Progenitor cell of endocrine pancreas (in vitro differentiated cells): ENCODE data around the gene KNDC1. TPM values are rescaled to one million over a fixed set of nuclear protein-coding genes. Genes with fewer than 3 reads are reported as not detected.

Experiments used
- DNase-seq: peaks from one replicate; pipeline ENCODE4 v3.0.0; 2021; ENCODE audit warnings: low spot score; ENCODE audit not compliant: unreplicated experiment
- H3K27ac Mint-ChIP-seq: 2 replicates; pipeline ENCODE4 v1.8.0; 2021; ENCODE audit warnings: mild to moderate bottlenecking, moderate library complexity, mixed read lengths
- H3K27me3 Mint-ChIP-seq: 2 replicates; pipeline ENCODE4 v1.8.0; 2021; ENCODE audit warnings: mixed read lengths
- H3K36me3 Mint-ChIP-seq: 2 replicates; pipeline ENCODE4 v1.8.0; 2022; ENCODE audit warnings: mixed read lengths; ENCODE audit not compliant: insufficient read depth
- H3K4me1 Mint-ChIP-seq: 2 replicates; pipeline ENCODE4 v1.8.0; 2021; ENCODE audit warnings: low read depth, mixed read lengths
- H3K4me3 Mint-ChIP-seq: 2 replicates; pipeline ENCODE4 v1.8.0; 2021; ENCODE audit warnings: low read depth, mild to moderate bottlenecking, moderate library complexity, mixed read lengths
- H3K9me3 Mint-ChIP-seq: 2 replicates; pipeline ENCODE4 v1.8.0; 2021; ENCODE audit warnings: low read depth, mixed read lengths
- CTCF ChIP-seq: fragments of 200-600 bp; sonication (generic); IDR thresholded peaks from one replicate; pipeline ENCODE4 v1.5.0; 2021; ENCODE audit warnings: antibody characterized with exemption, mild to moderate bottlenecking; ENCODE audit not compliant: unreplicated experiment
- total RNA-seq: library from RNA; stranded (reverse); gene quantifications from 2 replicates; pipeline ENCODE4 v1.2.1, GENCODE V29; 2021

Gene KNDC1
- total RNA-seq, 1 donor from 2014 or later: 14.2 TPM

GRCh38 chr10:133154411-133154810 lies 5.6 kb upstream of the KNDC1 start:
- no peaks in the 10 kb centered on the region for H3K36me3 Mint-ChIP-seq
- H3K4me3 Mint-ChIP-seq: no peak overlapping the region
- no peak for TF ChIP-seq CTCF
- no peak for DNase-seq
- H3K4me1 Mint-ChIP-seq: peaks cover 5% of the 10 kb centered on the region
- H3K9me3 Mint-ChIP-seq: peaks cover 5% of the 10 kb centered on the region
- peaks cover 45% of the 10 kb centered on the region for H3K27me3 Mint-ChIP-seq
- H3K27ac Mint-ChIP-seq: no peak overlapping the region

- no peak for TF ChIP-seq CTCF
- Mint-ChIP-seq H3K27me3 (peaks cover 40% of the 10 kb centered on the region), H3K4me3 (no peak overlapping the region), H3K36me3 (no peaks in the 10 kb centered on the region), H3K27ac (no peak overlapping the region), H3K9me3 (no peaks in the 10 kb centered on the region), H3K4me1 (peaks cover 5% of the 10 kb centered on the region)
- no peak for DNase-seq
These were observed 4.8 kb upstream of the KNDC1 start for GRCh38 chr10:133154996-133155778.

DNA sequence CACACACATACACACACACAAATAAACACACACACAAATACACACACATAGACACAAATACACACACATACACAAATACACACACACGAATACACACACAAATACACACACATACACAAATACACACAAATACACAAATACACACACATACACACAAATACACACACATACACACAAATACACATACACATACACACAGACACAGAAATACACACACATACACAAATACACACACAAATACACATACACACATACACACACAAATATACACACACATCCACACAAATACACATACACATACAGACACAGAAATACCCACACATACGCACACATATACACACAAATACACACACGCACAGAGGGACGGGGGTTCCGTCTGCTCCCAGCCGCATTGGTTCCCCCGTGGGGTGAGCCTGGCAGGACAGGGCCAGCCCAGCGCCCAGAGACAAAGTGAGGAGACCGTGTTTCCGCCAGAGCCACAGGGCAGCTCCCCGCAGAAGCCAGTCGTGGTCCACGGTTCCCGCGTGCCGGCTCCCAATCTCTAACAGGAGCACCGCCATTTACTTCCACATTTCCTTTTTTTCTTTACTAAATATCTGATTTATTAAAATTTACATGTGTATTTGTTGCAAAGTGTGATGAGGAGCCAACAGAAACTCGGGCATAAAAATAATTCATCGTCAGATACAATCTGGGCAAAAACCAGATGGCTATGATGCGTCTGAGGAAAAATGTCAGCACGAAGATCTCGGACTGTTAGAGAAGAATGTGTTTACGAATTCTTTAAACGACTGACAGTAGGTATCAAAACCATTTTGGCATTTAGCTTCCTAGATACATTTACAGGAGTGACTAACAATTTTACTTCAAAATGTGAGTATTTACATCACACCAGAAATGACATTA lies 3.1 kb upstream of the KNDC1 start:
- Mint-ChIP-seq H3K4me1 (peaks cover 1% of the 10 kb centered on the region), H3K4me3 (no peak overlapping the region), H3K9me3 (no peaks in the 10 kb centered on the region), H3K36me3 (no peaks in the 10 kb centered on the region), H3K27me3 (peaks cover 28% of the 10 kb centered on the region), H3K27ac (no peak overlapping the region)
- no peak for DNase-seq
- TF ChIP-seq CTCF: no peak

DNA sequence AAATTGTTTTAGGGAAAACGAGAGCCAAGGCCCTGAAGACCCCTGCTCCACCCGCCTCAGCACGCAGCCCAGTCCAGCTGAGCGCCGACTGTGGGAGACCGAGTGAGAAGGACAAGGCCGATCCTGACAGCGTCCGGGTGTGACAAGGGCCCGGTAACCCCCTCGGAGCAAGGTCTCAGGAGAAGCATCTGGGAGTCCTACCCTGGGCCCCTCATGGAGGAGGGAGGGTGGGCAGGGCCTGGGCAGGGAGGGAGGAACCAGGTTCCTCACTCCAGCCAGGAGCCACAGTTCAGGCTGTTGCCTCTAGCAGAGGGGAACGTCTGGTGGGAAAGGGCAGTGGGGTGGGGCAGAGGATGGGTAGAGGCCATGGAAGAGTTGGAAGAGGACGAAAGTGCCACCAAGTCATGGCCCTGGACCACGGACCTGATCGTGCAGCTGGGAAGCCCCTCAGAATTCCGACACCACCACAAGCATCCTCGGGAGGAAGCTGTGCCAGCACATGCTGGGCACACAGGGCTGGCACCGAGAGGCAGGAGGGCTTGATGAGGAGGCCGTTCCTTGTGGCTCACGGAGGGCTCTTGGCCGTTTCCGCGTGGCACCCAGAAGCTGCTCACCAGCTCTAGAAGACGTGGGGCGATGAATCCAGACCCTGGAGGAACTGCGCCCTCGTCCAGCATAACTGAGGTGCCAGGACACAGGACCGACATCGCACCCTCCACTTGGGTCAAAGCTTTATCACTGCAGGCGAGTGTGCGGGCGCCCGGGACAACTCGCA lies 2.2 kb upstream of the KNDC1 start:
- no peak for DNase-seq
- Mint-ChIP-seq H3K27ac (no peak overlapping the region), H3K4me1 (peaks cover 1% of the 10 kb centered on the region), H3K4me3 (peak overlapping the region; percentile 37), H3K9me3 (no peaks in the 10 kb centered on the region), H3K27me3 (peaks cover 29% of the 10 kb centered on the region), H3K36me3 (peaks cover 2% of the 10 kb centered on the region)
- no peak for TF ChIP-seq CTCF

GRCh38 chr10:133158437-133158755 lies 1.6 kb upstream of the KNDC1 start:
- Mint-ChIP-seq H3K9me3 (no peaks in the 10 kb centered on the region), H3K4me3 (no peak overlapping the region), H3K4me1 (peaks cover 1% of the 10 kb centered on the region), H3K36me3 (peaks cover 3% of the 10 kb centered on the region), H3K27ac (no peak overlapping the region), H3K27me3 (peaks cover 30% of the 10 kb centered on the region)
- DNase-seq: no peak
- TF ChIP-seq CTCF: no peak
